SH-SY5Y (cell line): ENCODE data around the gene TGM3.
A peak's percentile ranks its signal among the peaks of the same experiment; 100 is the strongest.

Experiments
- GATA2 ChIP-seq: IDR thresholded peaks from 2 replicates; pipeline ENCODE4 v1.6.1; 2011; ENCODE audit warnings: mild to moderate bottlenecking, low read depth, low read length
- GATA3 ChIP-seq: IDR thresholded peaks from 2 replicates; pipeline ENCODE4 v1.6.1; 2011; ENCODE audit warnings: low read depth, mild to moderate bottlenecking, low read length, moderate library complexity

The TGM3 gene

GRCh38 chr20:2335096-2335870 is 39.5 kb downstream of the TGM3 start:
- TF ChIP-seq GATA2 (no peak), GATA3 (no peak)

- TF ChIP-seq GATA3 (no peak), GATA2 (no peak)
These were observed 40.7 kb downstream of the TGM3 start for GRCh38 chr20:2336471-2336870.

GRCh38 chr20:2337142-2337541 is 41.3 kb downstream of the TGM3 start:
- no peak for TF ChIP-seq GATA2
- TF ChIP-seq GATA3 = no peak

GRCh38 chr20:2338411-2339066 is 42.7 kb downstream of the TGM3 start:
- TF ChIP-seq GATA2 (no peak), GATA3 (no peak)

- TF ChIP-seq GATA2 (no peak), GATA3 (no peak)
These were observed 44.3 kb downstream of the TGM3 start for GRCh38 chr20:2340136-2340535.

GRCh38 chr20:2340823-2341222 is 45.0 kb downstream of the TGM3 start:
- no peak for TF ChIP-seq GATA3
- no peak for TF ChIP-seq GATA2

- TF ChIP-seq GATA3 (no peak), GATA2 (no peak)
These were observed 45.5 kb downstream of the TGM3 start for GRCh38 chr20:2341336-2341735.

- TF ChIP-seq GATA2 (no peak), GATA3 (no peak)
These were observed 46.4 kb downstream of the TGM3 start for GRCh38 chr20:2342243-2342642.

- TF ChIP-seq GATA3 (no peak), GATA2 (no peak)
These were observed 50.4 kb downstream of the TGM3 start for GRCh38 chr20:2346188-2346587.

GRCh38 chr20:2348336-2348735 is 52.5 kb downstream of the TGM3 start:
- no peak for TF ChIP-seq GATA2
- no peak for TF ChIP-seq GATA3

GRCh38 chr20:2349801-2350200 is 54.0 kb downstream of the TGM3 start:
- no peak for TF ChIP-seq GATA3
- peak; percentile 61 for TF ChIP-seq GATA2

GRCh38 chr20:2350606-2351005 is 54.8 kb downstream of the TGM3 start:
- no peak for TF ChIP-seq GATA2
- no peak for TF ChIP-seq GATA3

- TF ChIP-seq GATA2 (no peak), GATA3 (no peak)
These were observed 57.4 kb downstream of the TGM3 start for GRCh38 chr20:2353231-2353630.

- TF ChIP-seq GATA2 (no peak), GATA3 (no peak)
These were observed 61.3 kb downstream of the TGM3 start for GRCh38 chr20:2357114-2357513.

GRCh38 chr20:2358006-2358405 is 62.2 kb downstream of the TGM3 start:
- TF ChIP-seq GATA3 (no peak), GATA2 (no peak)
